ENCODE measurements around the gene AARS2. TPM values are rescaled to one million over a fixed set of nuclear protein-coding genes. Genes with fewer than 3 reads are reported as not detected.

AARS2 gene
- total and polyA plus RNA-seq, 4 experiments from 2014 or later: 4.2 to 25.6 (median 16.9) TPM

DNA sequence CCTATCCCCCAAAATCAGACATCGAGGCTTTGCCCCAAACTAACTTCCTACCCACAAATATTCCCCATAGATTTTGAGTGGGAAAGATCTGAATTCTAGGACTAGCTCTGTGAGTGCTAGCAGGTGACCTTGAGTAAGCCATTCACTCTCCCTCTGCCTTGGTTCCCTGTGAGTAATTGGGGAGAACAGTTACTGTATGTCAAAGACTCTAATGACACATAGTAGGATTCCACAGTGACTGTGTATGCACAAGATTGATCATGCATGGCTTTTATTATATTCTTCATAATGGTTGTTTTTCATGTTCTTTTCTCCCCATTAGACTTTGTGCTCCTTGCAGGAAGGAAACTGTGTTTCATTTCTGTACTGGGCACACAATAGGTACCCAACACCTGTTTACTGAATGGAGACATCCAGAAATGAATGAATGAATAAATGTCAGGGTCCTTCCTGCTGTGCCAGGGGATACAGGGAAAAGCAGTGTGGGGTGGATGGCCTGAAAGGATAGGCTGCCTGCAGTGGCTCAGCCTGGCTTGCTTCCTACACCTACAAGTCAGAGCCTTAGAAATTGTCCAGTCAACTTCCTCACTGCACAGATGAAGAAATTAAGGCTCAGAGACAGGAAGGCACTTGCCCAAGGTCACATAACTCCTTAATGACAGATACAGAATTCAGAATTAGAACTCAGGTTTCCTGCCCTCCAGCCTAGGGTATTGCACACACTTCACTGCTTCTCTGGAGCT is 43.8 kb downstream of the AARS2 start:
- H3K27me3 ChIP-seq (ENCODE audit: insufficient read depth, low read length): peaks cover 33% of the 10 kb centered on the region
- peaks cover 10% of the 10 kb centered on the region for H3K4me1 ChIP-seq (ENCODE audit: insufficient read depth, low read length)
- Mint-ChIP-seq H3K27ac (peak overlapping the region in 2 of 7 donors; percentile 4 to 26), H3K4me1 (peaks cover under 1 to 20% (median 13%) of the 10 kb centered on the region in 4 donors), H3K36me3 (peaks cover 2 to 7% of the 10 kb centered on the region in 2 donors), H3K9me3 (peaks cover 0 to 2% (median 0%) of the 10 kb centered on the region in 8 donors), H3K4me3 (peak overlapping the region; percentile 21 to 75 (median 51)), H3K27me3 (peaks cover 27 to 45% of the 10 kb centered on the region in 2 donors)
- H3K4me3 ChIP-seq (ENCODE audit: low read length in 2 of 2): no peak overlapping the region
- intact Hi-C loops (cut with micrococcal nuclease): loop anchor here (2.0 kb wide), 1 partner anchor 117 kb away; the partner anchor contains the start of gene CDC5L
- no peak overlapping the region for H3K27ac ChIP-seq (ENCODE audit: low read depth, low read length)
- CTCF ChIA-PET (ENCODE audit: partially characterized antibody): interaction anchor here (0.7 to 8.3 kb wide), 19 partner anchors 15 to 187 kb away, joined by 3 to 82 read pairs (median 5); partner anchors contain the start of genes AARS2, HSP90AB1, SLC35B2 and SPATS1
- DNase-seq: no peak
- POLR2A ChIA-PET (ENCODE audit: partially characterized antibody): interaction anchor here (1.9 to 6.2 kb wide), 4 partner anchors 13 to 23 kb away, joined by 6 to 97 read pairs (median 25); partner anchors contain the start of genes HSP90AB1 and SLC35B2
- no peaks in the 10 kb centered on the region for H3K9me3 ChIP-seq (ENCODE audit: control insufficient read depth in 1 of 2, low read length in 2 of 2)
- H3K36me3 ChIP-seq (ENCODE audit: insufficient read depth, low read length): no peaks in the 10 kb centered on the region

DNA sequence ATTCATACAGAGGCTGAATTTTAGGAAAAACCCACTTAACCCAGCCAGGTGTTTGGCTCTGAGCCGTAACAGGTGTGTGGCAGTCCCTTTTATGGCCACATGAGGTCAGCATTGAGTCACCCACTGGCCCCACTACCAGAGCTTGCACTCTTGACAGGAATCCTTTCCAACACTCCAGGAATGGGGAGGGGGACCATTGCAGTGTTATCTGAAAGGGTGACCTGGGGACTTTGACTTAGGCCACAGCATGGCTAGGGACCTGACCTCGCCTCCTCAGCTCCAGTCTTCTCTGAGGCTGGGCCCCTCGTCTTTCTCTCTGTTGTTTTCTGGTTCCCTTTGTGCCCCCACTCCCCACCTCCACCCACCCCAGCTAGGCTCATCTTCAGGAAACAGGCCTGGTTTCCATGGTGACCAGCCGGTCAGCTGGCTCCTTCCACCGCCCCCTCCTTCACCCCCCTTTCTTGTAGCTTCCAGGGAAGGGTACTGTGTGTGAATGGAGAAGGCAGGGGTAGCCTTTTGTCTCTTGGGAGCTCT is 45.0 kb downstream of the AARS2 start:
- Histone ChIP-seq H3K4me1 (ENCODE audit: insufficient read depth, low read length) (peaks cover 22% of the 10 kb centered on the region), H3K27me3 (ENCODE audit: insufficient read depth, low read length) (peaks cover 33% of the 10 kb centered on the region), H3K4me3 (ENCODE audit: low read length in 2 of 2) (no peak overlapping the region), H3K9me3 (ENCODE audit: control insufficient read depth in 1 of 2, low read length in 2 of 2) (no peaks in the 10 kb centered on the region), H3K36me3 (ENCODE audit: insufficient read depth, low read length) (no peaks in the 10 kb centered on the region), H3K27ac (ENCODE audit: low read depth, low read length) (no peak overlapping the region)
- H3K27me3 Mint-ChIP-seq: peaks cover 21 to 36% of the 10 kb centered on the region in 2 donors
- H3K36me3 Mint-ChIP-seq: peaks cover 0 to 15% of the 10 kb centered on the region in 2 donors
- H3K9me3 Mint-ChIP-seq: peaks cover 0 to 2% (median 0%) of the 10 kb centered on the region in 8 donors
- H3K4me3 Mint-ChIP-seq: peak overlapping the region in 3 of 8 donors; percentile 15 to 36 (median 33)
- ChIA-PET POLR2A (ENCODE audit: partially characterized antibody) (interaction anchor here (1.1 to 6.2 kb wide), 3 partner anchors 12 to 37 kb away, joined by 5 to 97 read pairs (median 37); partner anchors contain the start of genes HSP90AB1 and SLC35B2), CTCF (ENCODE audit: partially characterized antibody) (interaction anchor here (0.7 to 8.3 kb wide), 24 partner anchors 10 to 188 kb away, joined by 3 to 82 read pairs (median 5); partner anchors contain the start of genes AARS2, HSP90AB1, SLC35B2 and SPATS1)
- peak overlapping the region in 6 of 7 donors; percentile 60 to 96 (median 78) for H3K27ac Mint-ChIP-seq
- intact Hi-C loops (cut with micrococcal nuclease): loop anchor here (1.0 to 2.0 kb wide), 4 partner anchors 36 to 119 kb away; partner anchors contain the start of genes AARS2 and CDC5L
- peaks cover 5 to 30% (median 23%) of the 10 kb centered on the region in 4 donors for H3K4me1 Mint-ChIP-seq
- DNase-seq: peak; percentile 61 to 70 (median 65)

DNA sequence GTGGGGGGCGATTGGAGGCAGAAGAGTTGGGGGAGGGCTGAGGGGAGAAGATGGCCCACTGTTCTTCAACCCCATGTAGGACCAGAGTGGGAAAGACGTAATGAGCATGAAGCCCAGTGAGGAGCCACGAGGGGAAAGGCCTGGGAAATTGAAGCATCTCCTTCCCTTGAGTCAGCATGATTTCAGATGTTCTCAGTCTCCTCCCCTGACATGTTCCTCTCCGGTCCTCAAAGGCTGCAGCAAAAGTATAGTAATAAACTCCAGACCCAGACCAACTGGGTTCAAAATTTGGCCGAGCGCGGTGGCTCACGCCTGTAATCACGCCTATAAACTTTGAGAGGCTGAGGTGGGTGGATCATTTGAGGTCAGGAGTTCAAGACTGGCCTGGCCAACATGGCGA is 45.9 kb downstream of the AARS2 start:
- H3K27ac ChIP-seq (ENCODE audit: low read depth, low read length): no peak overlapping the region
- Mint-ChIP-seq H3K4me1 (peaks cover 14 to 39% (median 32%) of the 10 kb centered on the region in 4 donors), H3K27me3 (peaks cover 14 to 29% of the 10 kb centered on the region in 2 donors), H3K4me3 (no peak overlapping the region), H3K36me3 (peaks cover 0 to 23% of the 10 kb centered on the region in 2 donors), H3K9me3 (no peaks in the 10 kb centered on the region), H3K27ac (peak overlapping the region in 6 of 7 donors; percentile 68 to 98 (median 94))
- POLR2A ChIA-PET (ENCODE audit: partially characterized antibody): interaction anchor here (5.4 to 6.2 kb wide), 2 partner anchors 11 to 21 kb away, joined by 37 to 97 read pairs; partner anchors contain the start of genes HSP90AB1 and SLC35B2
- no peaks in the 10 kb centered on the region for H3K36me3 ChIP-seq (ENCODE audit: insufficient read depth, low read length)
- CTCF ChIA-PET (ENCODE audit: partially characterized antibody): interaction anchor here (1.1 to 8.3 kb wide), 13 partner anchors 13 to 189 kb away, joined by 3 to 82 read pairs (median 11); partner anchors contain the start of genes AARS2, HSP90AB1, SLC35B2 and SPATS1
- H3K4me1 ChIP-seq (ENCODE audit: insufficient read depth, low read length): peaks cover 31% of the 10 kb centered on the region
- H3K9me3 ChIP-seq (ENCODE audit: control insufficient read depth in 1 of 2, low read length in 2 of 2): no peaks in the 10 kb centered on the region
- H3K4me3 ChIP-seq (ENCODE audit: low read length in 2 of 2): no peak overlapping the region
- intact Hi-C loops (cut with micrococcal nuclease): no loop called here
- no peak for DNase-seq
- H3K27me3 ChIP-seq (ENCODE audit: insufficient read depth, low read length): peaks cover 26% of the 10 kb centered on the region

DNA sequence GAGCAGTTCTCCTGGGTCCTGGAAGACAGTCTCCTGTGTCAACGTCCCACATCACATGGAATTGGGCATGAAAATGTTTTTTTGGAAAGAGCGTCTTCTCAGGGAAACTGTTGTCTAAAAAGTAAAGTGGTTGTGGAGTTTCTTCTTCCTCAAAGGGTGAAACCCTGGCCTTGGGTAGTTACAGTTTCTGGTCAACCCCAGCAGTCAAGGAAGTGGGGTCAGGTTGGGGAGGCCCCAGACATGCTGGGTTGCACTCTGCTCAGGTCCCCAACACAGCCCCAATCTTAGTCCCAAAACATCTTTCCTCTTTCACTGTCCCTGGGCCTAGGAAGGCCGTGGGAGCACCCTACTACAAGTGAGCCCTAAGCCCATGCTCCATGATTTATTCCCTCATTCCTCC is 46.8 kb downstream of the AARS2 start:
- Mint-ChIP-seq H3K27ac (peak overlapping the region; percentile 94 to 98 (median 95)), H3K4me3 (peak overlapping the region in 7 of 8 donors; percentile 26 to 96 (median 93)), H3K4me1 (peaks cover 14 to 43% (median 34%) of the 10 kb centered on the region in 4 donors), H3K36me3 (peaks cover 0 to 23% of the 10 kb centered on the region in 2 donors), H3K9me3 (no peaks in the 10 kb centered on the region), H3K27me3 (peaks cover 10 to 22% of the 10 kb centered on the region in 2 donors)
- no peaks in the 10 kb centered on the region for H3K9me3 ChIP-seq (ENCODE audit: control insufficient read depth in 1 of 2, low read length in 2 of 2)
- H3K4me3 ChIP-seq (ENCODE audit: low read length in 2 of 2): no peak overlapping the region
- CTCF ChIA-PET (ENCODE audit: partially characterized antibody): interaction anchor here (0.9 to 8.3 kb wide), 9 partner anchors 12 to 190 kb away, joined by 4 to 82 read pairs (median 16); partner anchors contain the start of genes AARS2 and SLC35B2
- peaks cover 35% of the 10 kb centered on the region for H3K4me1 ChIP-seq (ENCODE audit: insufficient read depth, low read length)
- H3K27me3 ChIP-seq (ENCODE audit: insufficient read depth, low read length): peaks cover 17% of the 10 kb centered on the region
- no peak for DNase-seq
- H3K36me3 ChIP-seq (ENCODE audit: insufficient read depth, low read length): peaks cover 3% of the 10 kb centered on the region
- POLR2A ChIA-PET (ENCODE audit: partially characterized antibody): interaction anchor here (5.4 to 6.2 kb wide), 2 partner anchors 11 to 20 kb away, joined by 37 to 97 read pairs; partner anchors contain the start of genes HSP90AB1 and SLC35B2
- intact Hi-C loops (cut with micrococcal nuclease): no loop called here
- peak overlapping the region; percentile 96 for H3K27ac ChIP-seq (ENCODE audit: low read depth, low read length)

DNA sequence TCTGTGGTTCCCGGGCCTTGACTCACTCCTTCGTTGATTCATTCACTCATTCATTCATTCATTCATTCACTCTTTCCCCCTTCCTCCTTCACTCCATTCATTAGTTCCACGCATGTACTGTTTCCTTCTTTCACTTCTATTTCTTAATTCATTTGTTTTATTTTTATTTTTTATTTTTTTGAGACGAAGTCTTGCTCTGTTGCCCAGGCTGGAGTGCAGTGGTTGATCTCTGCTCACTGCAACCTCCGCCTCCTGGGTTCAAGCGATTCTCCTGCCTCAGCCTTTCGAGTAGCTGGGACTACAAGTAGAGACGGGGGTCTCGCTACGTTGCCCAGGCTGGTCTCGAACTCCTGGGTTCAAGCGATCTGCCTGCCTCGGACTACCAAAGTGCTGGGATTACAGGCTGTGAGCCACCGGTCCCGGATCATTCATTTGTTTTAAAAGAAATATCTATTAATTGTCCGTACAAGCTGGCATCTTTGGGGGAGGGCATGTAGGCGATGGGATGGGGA is 47.4 kb downstream of the AARS2 start:
- H3K4me3 ChIP-seq (ENCODE audit: low read length in 2 of 2): peak overlapping the region in 1 of 2 donors; percentile 89
- Mint-ChIP-seq H3K9me3 (no peaks in the 10 kb centered on the region), H3K36me3 (peaks cover 5 to 28% of the 10 kb centered on the region in 2 donors), H3K27me3 (peaks cover 8 to 18% of the 10 kb centered on the region in 2 donors), H3K27ac (peak overlapping the region; percentile 94 to 98 (median 95)), H3K4me3 (peak overlapping the region; percentile 73 to 96 (median 93)), H3K4me1 (peaks cover 17 to 48% (median 38%) of the 10 kb centered on the region in 4 donors)
- intact Hi-C loops (cut with micrococcal nuclease): loop anchor here (1.0 to 2.0 kb wide), 5 partner anchors 8 to 169 kb away; partner anchors contain the start of genes HSP90AB1 and SLC35B2
- CTCF ChIA-PET (ENCODE audit: partially characterized antibody): interaction anchor here (4.6 to 8.3 kb wide), 3 partner anchors 11 to 72 kb away, joined by 54 to 82 read pairs (median 63); partner anchors contain the start of gene SLC35B2
- no peak for DNase-seq
- peaks cover 12% of the 10 kb centered on the region for H3K27me3 ChIP-seq (ENCODE audit: insufficient read depth, low read length)
- peak overlapping the region; percentile 96 for H3K27ac ChIP-seq (ENCODE audit: low read depth, low read length)
- POLR2A ChIA-PET (ENCODE audit: partially characterized antibody): interaction anchor here (5.4 to 6.2 kb wide), 2 partner anchors 10 to 19 kb away, joined by 37 to 97 read pairs; partner anchors contain the start of genes HSP90AB1 and SLC35B2
- peaks cover 37% of the 10 kb centered on the region for H3K4me1 ChIP-seq (ENCODE audit: insufficient read depth, low read length)
- H3K9me3 ChIP-seq (ENCODE audit: control insufficient read depth in 1 of 2, low read length in 2 of 2): no peaks in the 10 kb centered on the region
- H3K36me3 ChIP-seq (ENCODE audit: insufficient read depth, low read length): peaks cover 6% of the 10 kb centered on the region

DNA sequence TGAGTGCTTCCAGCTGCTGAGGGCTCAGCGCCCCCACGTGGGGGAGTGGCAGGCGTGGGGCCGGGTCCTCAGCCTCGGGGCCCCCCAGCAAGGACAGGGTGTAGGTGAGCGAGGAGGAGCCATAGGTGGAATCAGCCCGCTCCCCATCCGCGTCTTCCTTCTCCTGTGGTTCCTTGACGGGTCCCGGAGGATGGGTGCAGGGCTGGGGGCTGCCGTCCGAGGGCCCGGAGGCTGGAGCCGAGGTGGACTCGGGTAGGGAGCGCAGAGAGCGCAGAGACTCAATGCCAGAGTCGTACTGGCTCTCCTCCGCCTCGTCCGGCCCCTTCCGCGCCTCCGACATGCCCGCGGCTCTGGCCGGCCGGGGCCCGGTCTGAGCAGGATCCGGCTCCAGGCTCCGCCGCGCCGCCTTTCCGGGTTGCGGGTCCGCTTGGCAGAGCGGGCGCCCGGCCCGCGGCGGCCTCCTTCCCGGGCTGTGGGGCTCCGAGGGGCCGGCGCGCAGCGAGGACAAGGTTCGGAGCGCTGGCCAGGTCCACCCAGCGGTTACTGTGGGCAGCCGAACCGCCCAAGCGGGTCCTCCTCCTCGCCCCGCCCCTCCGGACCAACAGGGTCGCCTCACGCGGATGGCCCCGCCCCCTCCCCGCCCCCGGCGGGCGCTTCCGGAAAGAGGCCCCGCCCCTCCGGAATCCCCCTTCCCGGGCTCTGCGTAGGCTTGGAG is 48.0 kb downstream of the AARS2 start, which contains the start of gene NFKBIE:
Gene NFKBIE, minus strand, starts transcription at position 545 of the 715 bp plus-strand sequence. Its CDS starts 205 bp downstream, at position 340.
- H3K27ac Mint-ChIP-seq: peak within 1 kb of the TSS; percentile 95 to 98 (median 97)
- peaks cover 17 to 48% (median 40%) of the 10 kb centered on the region in 4 donors for H3K4me1 Mint-ChIP-seq
- peaks cover 8% of the 10 kb centered on the region for H3K36me3 ChIP-seq (ENCODE audit: insufficient read depth, low read length)
- H3K9me3 ChIP-seq (ENCODE audit: control insufficient read depth in 1 of 2, low read length in 2 of 2): no peaks in the 10 kb centered on the region
- intact Hi-C loops (cut with micrococcal nuclease): loop anchor here (1.0 to 2.0 kb wide), 5 partner anchors 8 to 168 kb away; partner anchors contain the start of genes HSP90AB1 and SLC35B2
- H3K36me3 Mint-ChIP-seq: peaks cover 8 to 32% of the 10 kb centered on the region in 2 donors
- ChIA-PET CTCF (ENCODE audit: partially characterized antibody) (interaction anchor here (1.0 to 8.3 kb wide), 7 partner anchors 11 to 122 kb away, joined by 3 to 82 read pairs (median 4); partner anchors contain the start of genes CDC5L and SLC35B2), POLR2A (ENCODE audit: partially characterized antibody) (interaction anchor here (1.2 to 6.2 kb wide), 5 partner anchors 9 to 48 kb away, joined by 3 to 97 read pairs (median 11); partner anchors contain the start of genes AARS2, HSP90AB1 and SLC35B2)
- H3K4me3 Mint-ChIP-seq: peak within 1 kb of the TSS; percentile 73 to 96 (median 93)
- DNase-seq: peak; percentile 93 to 96 (median 94)
- peaks cover 12% of the 10 kb centered on the region for H3K27me3 ChIP-seq (ENCODE audit: insufficient read depth, low read length)
- H3K9me3 Mint-ChIP-seq: no peaks in the 10 kb centered on the region
- H3K27ac ChIP-seq (ENCODE audit: low read depth, low read length): peak within 1 kb of the TSS; percentile 96
- peak within 1 kb of the TSS; percentile 83 to 89 for H3K4me3 ChIP-seq (ENCODE audit: low read length in 2 of 2)
- peaks cover 8 to 18% of the 10 kb centered on the region in 2 donors for H3K27me3 Mint-ChIP-seq
- peaks cover 38% of the 10 kb centered on the region for H3K4me1 ChIP-seq (ENCODE audit: insufficient read depth, low read length)
